Lower leg skin (tissue), 3 donors: ENCODE data around the gene DGKH.

Experiments used
- POLR2A ChIP-seq, 2 donors: fragments of 450-650 bp; IDR thresholded peaks; one replicate each; pipeline ENCODE4 v1.6.1; 2016 to 2017; ENCODE audit warnings: antibody characterized with exemption in 2 of 2, mild to moderate bottlenecking in 1 of 2, moderate library complexity in 1 of 2
- TF ChIP-seq, protein P1 (sequence below), 3 donors: fragments of 450-650 bp; IDR thresholded peaks; one replicate each; pipeline ENCODE4 v1.5.1; 2016; ENCODE audit warnings: antibody characterized with exemption in 3 of 3, mild to moderate bottlenecking in 3 of 3, moderate library complexity in 2 of 3

DNA sequence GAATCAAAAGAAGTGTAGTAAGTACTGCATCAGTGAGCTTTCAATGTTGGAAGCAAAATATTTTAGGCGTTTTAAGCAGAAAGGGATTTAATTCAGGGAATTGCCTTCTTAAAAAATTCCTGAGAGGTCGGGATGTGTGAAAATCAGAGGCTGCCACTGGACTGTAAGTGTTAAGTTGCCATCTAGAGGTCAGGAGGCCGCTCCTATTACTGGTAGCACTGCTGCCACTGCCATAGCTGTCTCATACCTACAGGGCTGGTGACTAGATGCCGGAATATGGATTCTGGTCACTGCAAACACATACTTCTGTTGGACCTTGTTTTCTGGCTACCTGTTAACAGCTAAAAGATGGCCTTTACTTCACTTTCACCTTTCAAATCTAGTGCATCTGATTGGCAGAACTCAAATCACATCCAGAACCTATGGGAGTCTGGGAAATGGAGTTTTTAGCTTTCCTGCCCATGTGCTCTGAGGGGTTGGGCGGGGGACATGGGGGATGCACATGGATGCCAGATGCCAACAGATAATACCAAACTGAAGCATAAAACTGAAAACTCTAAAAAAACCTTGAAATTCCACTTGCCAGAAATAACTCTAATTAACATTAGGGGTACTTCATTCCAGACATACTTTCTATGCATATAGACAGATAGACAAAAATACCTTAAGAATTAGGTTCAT is 29.8 kb downstream of the DGKH start:
- TF ChIP-seq, protein P1, sequence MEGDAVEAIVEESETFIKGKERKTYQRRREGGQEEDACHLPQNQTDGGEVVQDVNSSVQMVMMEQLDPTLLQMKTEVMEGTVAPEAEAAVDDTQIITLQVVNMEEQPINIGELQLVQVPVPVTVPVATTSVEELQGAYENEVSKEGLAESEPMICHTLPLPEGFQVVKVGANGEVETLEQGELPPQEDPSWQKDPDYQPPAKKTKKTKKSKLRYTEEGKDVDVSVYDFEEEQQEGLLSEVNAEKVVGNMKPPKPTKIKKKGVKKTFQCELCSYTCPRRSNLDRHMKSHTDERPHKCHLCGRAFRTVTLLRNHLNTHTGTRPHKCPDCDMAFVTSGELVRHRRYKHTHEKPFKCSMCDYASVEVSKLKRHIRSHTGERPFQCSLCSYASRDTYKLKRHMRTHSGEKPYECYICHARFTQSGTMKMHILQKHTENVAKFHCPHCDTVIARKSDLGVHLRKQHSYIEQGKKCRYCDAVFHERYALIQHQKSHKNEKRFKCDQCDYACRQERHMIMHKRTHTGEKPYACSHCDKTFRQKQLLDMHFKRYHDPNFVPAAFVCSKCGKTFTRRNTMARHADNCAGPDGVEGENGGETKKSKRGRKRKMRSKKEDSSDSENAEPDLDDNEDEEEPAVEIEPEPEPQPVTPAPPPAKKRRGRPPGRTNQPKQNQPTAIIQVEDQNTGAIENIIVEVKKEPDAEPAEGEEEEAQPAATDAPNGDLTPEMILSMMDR (IDR thresholded peaks at IDR 0.05) = no peak
- no peak for TF ChIP-seq POLR2A (IDR thresholded peaks at IDR 0.05)
